ENCODE data around the gene GHDC.

Gene GHDC, protein sequence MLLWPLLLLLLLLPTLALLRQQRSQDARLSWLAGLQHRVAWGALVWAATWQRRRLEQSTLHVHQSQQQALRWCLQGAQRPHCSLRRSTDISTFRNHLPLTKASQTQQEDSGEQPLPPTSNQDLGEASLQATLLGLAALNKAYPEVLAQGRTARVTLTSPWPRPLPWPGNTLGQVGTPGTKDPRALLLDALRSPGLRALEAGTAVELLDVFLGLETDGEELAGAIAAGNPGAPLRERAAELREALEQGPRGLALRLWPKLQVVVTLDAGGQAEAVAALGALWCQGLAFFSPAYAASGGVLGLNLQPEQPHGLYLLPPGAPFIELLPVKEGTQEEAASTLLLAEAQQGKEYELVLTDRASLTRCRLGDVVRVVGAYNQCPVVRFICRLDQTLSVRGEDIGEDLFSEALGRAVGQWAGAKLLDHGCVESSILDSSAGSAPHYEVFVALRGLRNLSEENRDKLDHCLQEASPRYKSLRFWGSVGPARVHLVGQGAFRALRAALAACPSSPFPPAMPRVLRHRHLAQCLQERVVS

GRCh38 chr17:42193969-42194899, at the start of gene GHDC:
TSS of gene GHDC (minus strand) at chr17:42194494. CDS start at chr17:42193581, 913 bp downstream.
- TF ChIP-seq GATA2 (IDR thresholded peaks at IDR 0.05; ENCODE audit: low read depth, low read length) (no peak), GATA3 (IDR thresholded peaks at IDR 0.05; ENCODE audit: low read depth, low read length) (no peak)

GRCh38 chr17:42243493-42243982, 49.2 kb upstream of the GHDC start:
- TF ChIP-seq GATA2 (IDR thresholded peaks at IDR 0.05; ENCODE audit: low read depth, low read length) (no peak), GATA3 (IDR thresholded peaks at IDR 0.05; ENCODE audit: low read depth, low read length) (no peak)

- TF ChIP-seq GATA3 (IDR thresholded peaks at IDR 0.05; ENCODE audit: low read depth, low read length) (no peak), GATA2 (IDR thresholded peaks at IDR 0.05; ENCODE audit: low read depth, low read length) (no peak)
Measured at GRCh38 chr17:42241871-42242270, 47.6 kb upstream of the GHDC start.

DNA sequence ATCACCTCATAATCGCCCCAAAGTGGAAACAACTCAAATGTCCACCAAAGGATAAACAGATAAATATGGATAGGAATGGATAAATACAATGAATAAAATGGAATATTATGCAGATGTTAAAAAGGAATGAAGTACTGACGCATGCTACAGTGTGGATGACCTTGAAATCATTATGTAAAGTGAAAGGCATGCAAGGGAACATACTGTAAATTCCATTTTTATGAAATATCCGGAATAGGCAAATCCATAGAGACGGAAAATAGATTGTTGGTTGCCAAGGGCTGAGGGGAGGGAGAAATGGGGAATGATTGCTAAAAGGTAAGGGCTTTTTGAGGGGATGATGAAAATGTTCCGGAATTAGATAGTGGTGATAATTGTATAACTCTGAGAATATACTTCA, 45.9 kb upstream of the GHDC start:
- no peak for TF ChIP-seq GATA3 (IDR thresholded peaks at IDR 0.05; ENCODE audit: low read depth, low read length)
- no peak for TF ChIP-seq GATA2 (IDR thresholded peaks at IDR 0.05; ENCODE audit: low read depth, low read length)

GRCh38 chr17:42236760-42237159, 42.5 kb upstream of the GHDC start:
- no peak for TF ChIP-seq GATA3 (IDR thresholded peaks at IDR 0.05; ENCODE audit: low read depth, low read length)
- TF ChIP-seq GATA2 (IDR thresholded peaks at IDR 0.05; ENCODE audit: low read depth, low read length) = no peak

GRCh38 chr17:42233994-42234393, 39.7 kb upstream of the GHDC start:
- TF ChIP-seq GATA2 (IDR thresholded peaks at IDR 0.05; ENCODE audit: low read depth, low read length) (no peak), GATA3 (IDR thresholded peaks at IDR 0.05; ENCODE audit: low read depth, low read length) (no peak)

DNA sequence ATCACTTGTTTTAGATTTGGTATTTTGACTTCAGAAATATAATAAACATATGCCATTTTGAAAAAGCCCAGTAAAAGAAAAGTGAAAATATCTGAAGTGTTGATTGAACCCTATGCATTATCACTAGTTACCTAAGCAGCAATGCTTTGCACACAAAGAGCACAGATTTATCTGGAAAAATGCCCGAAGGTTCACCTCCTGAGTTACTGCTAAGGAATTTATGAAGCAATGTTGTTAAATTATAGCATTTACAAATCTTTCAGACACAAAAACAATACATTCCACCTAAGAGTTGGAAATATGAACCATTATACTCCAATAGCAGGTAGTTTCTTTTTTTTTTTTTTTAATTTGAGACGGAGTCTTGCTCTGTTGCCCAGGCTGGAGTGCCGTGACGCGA, 38.9 kb upstream of the GHDC start:
- TF ChIP-seq GATA3 (IDR thresholded peaks at IDR 0.05; ENCODE audit: low read depth, low read length) (no peak), GATA2 (IDR thresholded peaks at IDR 0.05; ENCODE audit: low read depth, low read length) (no peak)

GRCh38 chr17:42230225-42230624, 35.9 kb upstream of the GHDC start:
- TF ChIP-seq GATA2 (IDR thresholded peaks at IDR 0.05; ENCODE audit: low read depth, low read length) = no peak
- no peak for TF ChIP-seq GATA3 (IDR thresholded peaks at IDR 0.05; ENCODE audit: low read depth, low read length)

DNA sequence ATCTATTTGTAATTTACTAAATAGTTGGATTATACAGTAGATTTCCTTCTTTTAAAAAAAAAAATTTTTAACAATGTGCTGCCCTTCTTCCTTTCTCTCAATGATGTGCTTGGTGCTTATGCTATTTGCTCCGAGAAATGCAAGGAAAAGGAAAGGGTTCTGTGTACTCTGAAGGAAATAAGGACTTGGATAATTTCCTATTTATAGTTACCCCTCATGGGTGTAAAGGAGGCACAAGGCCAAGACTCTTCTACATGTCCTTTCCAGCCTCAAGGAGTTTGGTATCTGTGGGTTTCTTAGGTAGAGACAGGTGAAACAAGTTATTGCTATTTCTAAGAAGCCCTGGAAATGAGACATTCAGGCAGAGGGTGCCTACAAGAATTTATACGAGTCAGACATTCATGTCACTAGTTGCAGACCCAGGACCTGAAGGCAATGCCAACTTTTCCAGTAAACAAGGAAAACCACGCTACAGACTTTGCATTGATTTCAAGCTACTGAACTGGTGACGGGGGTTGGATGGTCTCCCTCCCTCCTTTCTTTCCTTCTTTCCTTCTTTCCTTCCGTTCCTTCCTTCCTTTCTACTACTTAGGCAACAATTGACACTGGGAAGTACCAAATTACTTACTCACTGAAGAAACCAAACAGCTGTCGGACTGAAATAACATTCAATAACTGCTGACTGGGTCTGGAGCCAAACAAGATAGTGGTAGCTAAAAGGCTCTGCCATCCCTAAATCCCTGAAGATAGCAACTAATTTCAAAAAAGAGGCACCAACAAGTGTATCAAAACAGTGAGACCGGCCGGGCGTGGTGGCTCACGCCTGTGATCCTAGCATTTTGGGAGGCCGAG, 33.8 kb upstream of the GHDC start:
- no peak for TF ChIP-seq GATA3 (IDR thresholded peaks at IDR 0.05; ENCODE audit: low read depth, low read length)
- TF ChIP-seq GATA2 (IDR thresholded peaks at IDR 0.05; ENCODE audit: low read depth, low read length) = no peak

GRCh38 chr17:42225646-42226045, 31.4 kb upstream of the GHDC start:
- no peak for TF ChIP-seq GATA3 (IDR thresholded peaks at IDR 0.05; ENCODE audit: low read depth, low read length)
- TF ChIP-seq GATA2 (IDR thresholded peaks at IDR 0.05; ENCODE audit: low read depth, low read length) = no peak

DNA sequence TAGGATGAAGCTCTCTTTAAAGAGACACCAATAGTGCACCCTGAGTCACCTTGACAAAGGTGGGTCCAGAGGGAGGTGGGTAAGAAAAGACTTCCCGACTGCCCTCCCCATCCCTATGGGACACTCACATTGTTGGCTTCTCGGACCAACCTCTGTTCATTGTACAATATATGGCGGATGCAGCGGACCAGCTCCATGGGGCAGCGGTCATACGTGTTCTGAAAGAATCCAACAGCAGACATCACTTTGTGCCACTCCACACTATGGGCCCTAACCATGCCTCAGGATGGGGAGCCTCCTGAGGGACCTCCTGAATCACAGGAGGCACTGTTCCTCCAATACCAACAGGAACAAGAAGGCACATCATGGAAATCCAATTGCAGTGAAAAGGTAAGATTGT, 30.4 kb upstream of the GHDC start:
- TF ChIP-seq GATA3 (IDR thresholded peaks at IDR 0.05; ENCODE audit: low read depth, low read length) (no peak), GATA2 (IDR thresholded peaks at IDR 0.05; ENCODE audit: low read depth, low read length) (no peak)

DNA sequence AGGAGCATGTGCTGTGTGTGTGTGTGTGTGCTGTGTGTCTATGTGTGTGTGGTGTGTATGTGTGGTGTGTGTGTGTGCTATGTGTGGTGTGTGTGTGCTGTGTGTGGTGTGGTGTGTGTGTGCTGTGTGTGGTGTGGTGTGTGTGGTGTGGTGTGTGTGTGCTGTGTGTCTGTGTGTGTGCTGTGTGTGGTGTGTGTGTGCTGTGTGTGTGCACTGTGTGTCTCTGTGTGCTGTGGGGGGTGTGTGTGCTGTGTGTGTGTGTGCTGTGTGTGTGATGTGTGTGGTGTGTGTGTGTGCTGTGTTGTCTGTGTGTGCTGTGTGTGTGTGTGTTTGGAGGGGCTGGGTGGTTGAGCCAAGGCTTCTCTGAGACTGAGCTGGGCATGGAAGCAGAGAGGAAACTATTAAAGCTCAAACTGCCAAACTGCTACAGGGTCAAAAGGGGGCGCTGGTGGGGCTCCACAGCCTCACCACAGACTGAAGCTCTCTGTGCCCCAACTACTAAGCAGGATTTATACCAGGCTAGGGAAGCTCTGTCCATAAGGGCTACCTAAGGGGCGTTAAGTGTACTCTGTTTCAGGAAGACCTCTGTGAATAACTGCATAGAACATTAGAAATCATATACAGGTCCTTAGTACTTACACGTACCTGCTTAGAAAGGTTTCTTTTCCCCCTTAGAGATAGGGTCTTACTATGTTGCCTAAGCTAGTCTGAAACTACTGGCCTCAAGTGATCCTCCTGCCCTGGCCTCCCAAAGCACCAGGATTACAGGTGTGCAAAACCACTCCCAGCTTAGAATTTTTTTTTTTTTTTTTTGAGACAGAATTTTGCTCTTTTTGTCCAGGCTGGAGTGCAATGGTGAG, 27.8 kb upstream of the GHDC start:
- no peak for TF ChIP-seq GATA2 (IDR thresholded peaks at IDR 0.05; ENCODE audit: low read depth, low read length)
- TF ChIP-seq GATA3 (IDR thresholded peaks at IDR 0.05; ENCODE audit: low read depth, low read length) = no peak
